ENCODE results near the gene TREX2.

Gene TREX2

DNA sequence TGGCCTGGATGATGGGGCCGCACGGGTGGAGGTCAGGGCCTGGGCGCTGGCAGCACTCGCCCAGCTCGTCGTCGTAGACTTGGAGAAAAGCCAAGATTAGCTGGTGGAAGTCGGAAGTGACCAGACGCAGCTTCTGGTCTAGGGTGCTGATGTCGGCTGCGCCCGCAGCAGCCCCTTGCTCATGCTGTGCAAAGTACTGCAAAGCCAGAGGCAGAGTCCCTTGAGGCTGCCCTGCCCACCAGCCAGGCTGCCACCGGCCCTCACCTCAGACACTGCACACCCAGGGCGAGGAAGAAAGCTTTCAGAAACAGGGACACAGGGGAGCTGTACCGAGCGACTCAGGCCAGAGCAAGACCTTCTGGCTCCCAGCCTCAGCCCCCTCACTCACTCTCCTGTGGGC, 9.7 kb upstream of the TREX2 start:
- DNase-seq (ENCODE audit: low read depth) = no peak

DNA sequence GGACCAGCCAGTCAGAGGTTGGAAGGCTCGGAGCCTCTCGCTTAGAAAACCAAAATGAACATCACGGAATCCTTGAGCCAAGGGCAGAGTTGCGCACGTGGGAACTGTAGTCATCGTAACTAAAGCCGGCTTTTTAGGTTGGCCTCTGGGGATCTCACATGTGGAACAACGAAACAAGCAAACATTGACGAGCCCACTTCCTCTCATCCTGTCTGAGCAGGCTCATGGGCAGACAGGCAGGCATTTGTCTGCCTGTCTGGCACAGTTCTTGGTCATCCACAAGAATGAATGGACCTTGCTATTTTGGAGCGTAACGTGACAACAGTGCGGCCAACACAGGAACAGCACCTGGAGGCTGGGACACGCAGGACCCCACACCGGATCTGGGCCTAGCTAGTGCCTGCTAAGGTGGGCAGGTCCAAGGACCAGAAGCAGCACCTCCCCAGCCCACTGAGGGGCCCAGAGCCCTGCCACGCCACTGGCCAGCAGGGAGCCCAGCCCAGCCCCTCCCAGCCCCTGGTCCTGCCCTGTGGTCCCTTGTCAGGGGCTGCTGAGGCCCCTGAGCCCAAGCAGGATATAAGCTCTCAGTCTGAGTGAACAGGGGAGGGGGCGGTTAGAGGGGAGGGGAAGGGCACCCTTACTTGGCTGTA, 9.2 kb upstream of the TREX2 start:
- DNase-seq (ENCODE audit: low read depth) = no peak

DNA sequence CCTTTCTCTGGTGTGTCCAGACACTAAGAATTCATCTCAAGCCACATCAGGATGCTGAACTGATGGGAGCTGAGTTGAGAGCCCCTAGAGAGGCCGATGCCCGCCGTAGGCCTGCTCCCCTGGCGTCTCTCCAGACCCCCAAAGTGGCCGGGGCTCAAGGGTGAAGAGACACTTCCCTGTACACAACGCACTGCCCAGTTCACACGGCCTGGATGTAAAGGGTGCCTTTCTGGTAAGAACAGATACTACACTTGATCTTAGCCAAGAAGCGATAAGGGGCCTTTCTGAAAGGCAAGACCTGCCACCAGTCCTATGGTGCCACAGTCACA, 5.1 kb upstream of the TREX2 start:
- no peak for DNase-seq (ENCODE audit: low read depth)

DNA sequence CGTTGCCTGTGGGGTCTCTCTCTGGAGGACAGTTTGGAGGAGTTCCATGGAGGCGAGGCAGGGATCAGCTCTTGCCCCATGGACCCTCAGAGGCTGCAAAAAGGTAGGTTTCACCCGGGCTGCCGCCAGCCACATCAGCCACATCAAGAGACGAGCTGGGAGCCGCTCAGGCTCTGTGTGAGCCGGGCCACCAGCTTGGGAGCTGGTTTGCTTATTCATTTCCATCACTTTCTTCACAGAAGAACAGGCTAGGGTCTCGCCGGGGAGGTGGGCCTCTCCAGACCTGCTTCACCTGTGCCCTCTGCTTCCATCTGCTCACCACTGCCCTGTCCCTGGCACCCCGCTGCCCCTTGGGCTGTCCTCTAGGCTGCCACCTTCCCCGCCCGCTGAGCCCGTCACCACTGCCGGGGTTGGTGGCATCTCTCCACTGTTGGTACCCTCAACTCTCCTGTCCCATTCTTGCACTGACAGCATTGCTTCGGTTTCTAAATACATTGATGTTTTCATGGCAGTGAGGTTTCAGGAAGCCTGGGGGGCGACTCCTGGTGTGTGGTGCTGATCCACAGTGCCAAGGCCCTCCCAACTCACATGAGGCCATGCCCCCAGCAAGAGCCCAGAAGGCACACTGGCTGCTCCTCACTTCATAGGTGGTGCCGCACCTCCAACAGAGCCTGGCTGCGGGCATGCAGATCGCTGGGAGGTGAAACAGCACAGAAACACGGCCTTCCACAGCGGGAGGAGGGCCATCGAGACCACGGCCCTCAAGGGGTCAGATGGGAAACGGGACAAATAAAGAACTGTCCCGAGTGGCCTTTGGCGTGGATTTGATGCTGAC, 4.5 kb upstream of the TREX2 start:
- no peak for DNase-seq (ENCODE audit: low read depth)

DNA sequence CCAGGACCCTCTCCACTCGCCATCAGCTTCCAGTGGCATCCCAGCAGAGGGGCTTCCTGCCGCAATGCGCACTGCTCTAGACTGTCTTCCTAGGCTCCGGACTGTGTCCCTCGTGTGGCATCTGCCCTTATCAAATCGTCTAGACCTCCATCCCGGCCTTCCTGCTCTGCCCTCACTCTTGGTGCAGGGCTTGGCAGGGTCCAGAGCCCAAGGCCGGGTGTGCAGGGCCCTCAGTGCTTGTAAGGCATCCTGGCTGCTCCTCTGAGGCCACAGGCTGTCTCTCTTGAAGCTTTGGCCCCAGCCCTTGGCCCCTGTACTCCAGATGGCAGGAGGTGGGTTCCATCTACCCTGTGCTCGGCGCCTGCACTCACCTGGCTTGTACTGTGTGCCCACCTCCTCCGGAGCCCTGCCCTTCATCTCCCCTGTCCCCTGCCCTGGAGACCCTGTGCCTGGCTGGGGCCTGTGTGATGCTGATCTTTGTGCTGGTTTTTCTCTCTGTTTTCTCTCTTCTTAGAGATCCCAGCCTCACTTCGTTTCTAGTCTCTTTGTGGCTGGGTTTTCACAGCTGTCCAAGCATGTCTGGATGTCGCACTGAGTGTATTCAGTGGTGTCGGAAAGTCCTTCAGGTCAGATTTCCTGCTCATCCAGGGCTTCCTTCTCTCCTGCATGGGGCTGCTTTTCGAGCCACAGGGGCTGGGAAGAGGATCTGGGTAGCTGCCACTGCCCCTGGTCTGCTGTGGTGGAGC, 3.7 kb upstream of the TREX2 start:
- DNase-seq (ENCODE audit: low read depth) = no peak

DNA sequence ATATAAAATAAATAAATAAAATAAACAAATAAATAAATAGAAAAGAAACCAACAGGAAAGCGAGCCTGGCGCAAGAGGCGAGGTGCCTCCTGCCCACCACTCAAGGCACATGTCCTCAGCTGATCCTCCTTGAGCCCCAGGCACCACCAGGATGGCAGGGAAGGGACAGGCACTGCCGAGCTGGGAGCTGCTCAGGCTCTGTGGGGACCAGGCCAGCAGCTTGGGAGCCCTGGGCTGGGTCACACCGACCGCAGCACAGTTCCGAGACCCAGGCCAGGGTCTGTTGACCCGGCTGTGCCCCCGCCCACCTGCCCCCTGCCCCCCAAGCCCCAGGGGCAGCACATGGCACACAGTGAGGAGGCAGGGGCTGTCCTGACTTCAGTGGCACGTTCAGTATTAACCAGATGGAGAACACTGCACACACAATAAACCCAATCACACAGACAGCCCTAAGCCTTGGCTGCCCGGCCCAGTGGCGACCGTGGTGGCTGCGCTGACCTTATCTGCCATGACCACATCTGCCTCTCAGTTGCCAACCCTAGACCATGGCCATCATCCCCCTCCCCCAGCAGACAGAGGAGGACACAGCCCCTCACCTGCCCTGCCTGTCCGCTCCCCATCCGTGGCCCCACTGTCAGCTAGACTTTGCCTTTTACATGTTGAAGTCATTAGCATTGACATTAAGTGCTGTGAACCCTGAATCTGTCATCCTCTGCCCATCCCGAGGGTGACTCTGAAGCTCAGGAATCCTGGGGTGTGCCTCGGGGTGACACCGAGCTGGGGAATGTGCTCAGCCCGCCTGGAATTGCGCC, 2.9 kb upstream of the TREX2 start:
- DNase-seq (ENCODE audit: low read depth) = no peak

DNA sequence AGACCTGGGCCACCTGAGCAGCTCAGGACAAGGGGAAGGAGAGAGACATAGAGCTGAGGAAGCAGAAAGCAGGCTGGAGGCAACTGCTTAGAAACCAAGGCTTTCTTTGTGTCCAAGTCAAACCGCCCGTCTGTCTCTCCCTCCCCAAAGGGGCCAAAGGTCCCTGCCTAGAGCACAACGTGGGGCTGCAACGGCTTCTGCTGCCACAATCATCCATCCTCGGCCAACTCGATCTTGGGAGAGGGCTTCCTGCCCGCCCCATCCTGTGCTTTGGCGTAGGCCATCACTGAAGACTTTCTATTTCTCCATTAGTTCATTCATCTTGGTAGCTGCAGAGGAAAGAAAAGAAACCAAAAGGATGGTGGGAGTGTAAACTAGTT, 1.7 kb upstream of the TREX2 start:
- DNase-seq (ENCODE audit: low read depth) = no peak

DNA sequence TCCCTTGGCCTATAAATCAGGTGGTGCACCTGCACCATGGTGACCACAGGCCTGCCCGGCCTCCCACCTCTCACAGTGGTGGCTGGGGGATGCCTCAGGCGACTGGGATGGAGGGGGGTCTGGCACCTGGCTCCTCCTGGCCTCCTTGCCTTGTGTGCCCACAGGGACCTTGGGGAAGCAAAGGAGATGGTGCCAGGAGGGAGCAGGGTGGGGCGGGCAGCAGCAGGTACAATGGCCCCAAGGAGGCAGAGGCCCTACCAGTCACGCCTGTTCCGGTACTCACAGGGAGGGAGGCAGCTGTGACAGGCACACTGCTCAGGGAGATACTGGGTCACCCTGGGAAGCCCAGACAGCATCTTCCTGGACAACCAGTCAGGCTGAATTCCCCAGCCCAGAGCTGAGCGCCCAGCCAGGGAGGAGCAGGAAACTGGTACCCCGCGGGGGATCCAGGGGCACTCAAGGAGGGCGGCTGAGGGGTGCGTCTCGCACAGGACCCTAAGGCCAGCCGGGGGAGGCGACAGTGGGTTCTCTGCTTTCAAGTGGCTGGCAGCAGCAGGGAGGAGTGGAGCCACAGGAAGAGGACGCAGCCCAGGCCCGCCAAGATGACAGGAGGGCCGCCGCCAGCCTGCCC, 1.2 kb upstream of the TREX2 start:
- no peak for DNase-seq (ENCODE audit: low read depth)

DNA sequence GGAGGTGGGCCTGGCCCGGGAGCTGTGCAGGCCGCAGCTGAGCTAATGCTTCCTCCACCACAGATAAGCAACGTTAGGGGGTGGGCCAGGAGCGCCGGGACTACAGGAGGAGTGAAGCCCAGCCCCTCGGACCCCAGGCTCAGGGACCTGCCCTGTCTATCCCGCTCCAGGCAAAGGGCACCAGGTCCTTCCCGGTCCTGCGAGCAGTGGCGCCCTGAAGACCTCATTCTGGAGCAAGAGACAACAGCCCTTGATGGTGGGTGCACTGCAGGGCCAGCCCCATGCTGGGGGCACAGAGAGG, 730 bp upstream of the TREX2 start:
- DNase-seq (ENCODE audit: low read depth) = no peak

DNA sequence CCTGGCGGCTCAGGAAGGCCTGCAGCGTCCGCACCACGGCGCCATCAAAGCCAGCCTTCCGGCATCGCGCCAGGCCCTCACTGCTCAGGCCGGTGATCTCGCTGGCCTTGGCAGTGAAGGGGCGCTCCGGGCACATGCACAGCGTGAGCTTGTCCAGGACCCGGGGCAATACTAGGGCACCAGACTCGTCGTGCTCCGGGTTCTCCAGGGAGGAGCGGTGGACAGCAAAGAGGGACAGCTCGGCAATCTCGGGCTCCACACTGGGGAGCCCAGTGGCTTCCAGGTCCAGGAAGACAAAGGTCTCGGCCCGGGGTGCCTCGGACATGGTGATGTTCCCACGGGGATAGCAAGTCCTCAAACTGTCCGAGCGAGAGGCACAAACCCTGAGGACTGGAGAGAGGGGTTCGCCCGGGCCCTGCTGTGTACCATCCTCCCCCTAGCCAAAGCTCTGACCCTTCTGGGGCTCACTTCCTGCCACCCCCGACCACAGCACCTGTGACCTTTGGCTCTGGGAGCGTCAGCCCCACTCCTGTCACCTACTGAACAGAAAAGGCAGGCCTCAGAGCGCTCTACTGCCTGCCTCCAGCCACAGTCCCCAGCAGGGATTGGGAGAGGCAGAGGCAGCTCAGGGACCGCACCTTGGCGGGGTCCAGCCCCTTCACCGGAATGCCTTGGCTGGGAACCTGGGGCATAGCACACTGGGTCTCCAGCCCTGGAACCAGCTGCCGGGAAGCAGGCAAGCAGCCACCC, 575 bp downstream of the TREX2 start:
- no peak for DNase-seq (ENCODE audit: low read depth)

DNA sequence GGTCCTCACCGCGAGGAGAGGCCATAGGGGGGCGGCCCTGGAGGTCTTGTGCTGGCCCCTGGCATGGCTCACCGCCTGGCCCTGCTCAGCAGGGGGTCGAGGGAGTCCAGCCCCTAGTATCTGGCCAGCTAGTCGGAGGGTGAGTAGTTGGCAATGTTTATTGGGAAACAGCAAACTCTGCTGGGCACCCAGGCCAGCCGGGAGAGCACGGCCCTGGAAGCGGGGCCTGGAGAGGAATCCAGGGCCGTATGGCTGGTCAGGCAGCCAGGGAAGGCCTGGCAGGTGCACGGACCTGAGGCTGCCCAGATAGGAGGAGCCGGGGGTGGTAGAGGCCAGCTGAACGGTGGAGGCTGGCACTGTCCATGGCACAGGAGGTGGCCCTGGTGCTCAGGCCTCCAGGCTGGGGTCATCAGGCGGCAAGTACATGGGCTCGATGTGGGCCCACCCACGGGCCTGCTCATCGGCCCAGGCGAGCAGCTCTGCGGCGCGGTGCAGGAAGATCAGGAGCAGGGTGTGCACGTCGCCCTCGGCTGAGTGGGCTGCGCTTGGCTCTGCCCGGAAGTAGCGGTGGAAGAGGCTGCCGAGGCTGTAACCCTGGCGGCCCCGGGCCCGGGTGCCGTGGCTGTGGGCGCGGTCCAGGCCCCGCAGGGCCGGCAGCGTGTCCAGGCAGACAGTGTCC, 1.4 kb downstream of the TREX2 start:
- DNase-seq (ENCODE audit: low read depth) = no peak

DNA sequence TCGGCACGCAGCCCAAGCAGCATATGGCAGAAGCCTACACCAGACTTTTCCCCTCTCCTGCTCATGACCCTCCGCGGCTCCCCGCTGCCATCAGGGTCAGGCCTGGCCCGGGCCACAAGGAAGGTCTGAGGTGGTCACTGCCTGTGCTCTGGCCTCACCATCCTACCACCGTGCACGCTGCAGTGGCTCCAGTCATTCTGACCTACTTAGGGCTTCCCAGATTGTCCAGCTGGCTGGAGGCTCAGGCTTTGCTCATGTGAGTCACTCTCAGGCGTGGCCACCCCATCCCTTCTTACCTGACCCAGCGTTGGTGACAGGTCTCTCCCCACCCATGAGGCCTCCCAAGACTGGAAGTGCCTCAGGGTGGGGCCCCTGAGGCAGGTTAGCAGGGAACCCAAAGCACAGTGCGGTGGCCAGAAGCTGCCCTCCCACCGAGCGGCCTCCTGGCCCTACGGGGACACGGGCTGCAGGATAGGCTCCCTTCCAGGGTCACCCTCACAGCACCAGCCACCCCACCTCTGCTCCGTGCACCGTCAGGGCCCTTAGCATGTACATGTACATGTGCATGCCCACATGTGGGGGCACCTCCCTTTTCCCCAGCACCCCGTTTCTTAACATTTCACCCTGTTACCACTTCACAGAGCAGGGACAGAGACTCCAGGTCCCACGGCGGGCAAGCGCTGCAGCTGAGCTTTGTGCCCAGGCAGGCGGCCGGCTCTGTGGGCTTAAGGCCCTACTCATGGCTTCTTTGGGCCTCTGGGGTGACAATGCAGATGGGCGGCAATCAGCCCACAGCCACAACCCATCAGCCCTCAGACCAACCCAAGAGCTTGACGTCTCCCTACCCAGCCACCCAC, 2.2 kb downstream of the TREX2 start:
- no peak for DNase-seq (ENCODE audit: low read depth)

DNA sequence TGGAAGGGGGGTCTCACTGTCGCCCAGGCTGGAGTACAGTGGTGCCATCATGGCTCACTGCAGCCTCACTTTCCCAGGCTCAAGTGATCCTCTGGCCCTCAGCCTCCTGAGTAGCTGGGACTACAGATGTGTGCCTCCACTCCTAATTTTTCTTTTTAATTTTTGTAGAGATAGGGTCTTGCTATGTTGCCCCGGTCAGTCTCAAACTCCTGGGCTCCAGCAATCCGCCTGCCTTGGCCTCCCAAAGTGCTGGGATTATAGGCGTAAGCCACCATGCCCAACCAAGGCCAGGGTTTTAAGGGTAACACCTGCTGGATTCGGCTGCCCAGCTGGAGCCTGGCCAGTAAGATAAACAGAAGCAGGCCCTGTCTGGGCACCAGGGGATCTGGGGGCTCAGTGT, 3.4 kb downstream of the TREX2 start:
- no peak for DNase-seq (ENCODE audit: low read depth)

DNA sequence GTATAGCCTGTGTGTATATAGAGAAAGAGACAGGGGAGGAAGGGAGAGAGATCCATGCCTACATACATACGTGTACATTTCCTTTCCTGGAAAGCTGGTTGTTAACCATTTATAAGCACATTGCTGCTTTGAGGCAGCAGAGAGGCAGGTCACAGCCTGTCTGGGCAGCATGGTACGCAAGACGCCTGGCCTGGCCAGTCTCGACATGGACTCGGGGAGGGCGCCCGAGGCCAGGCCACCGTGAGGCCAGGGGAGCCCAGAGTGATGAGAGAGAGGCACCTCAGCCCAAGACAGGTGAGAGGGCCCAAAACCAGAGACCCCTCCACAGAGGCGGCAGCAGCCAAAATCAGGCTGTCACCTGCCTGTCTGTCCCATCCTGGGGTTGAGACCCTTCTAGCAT, 3.9 kb downstream of the TREX2 start:
- DNase-seq (ENCODE audit: low read depth) = no peak

DNA sequence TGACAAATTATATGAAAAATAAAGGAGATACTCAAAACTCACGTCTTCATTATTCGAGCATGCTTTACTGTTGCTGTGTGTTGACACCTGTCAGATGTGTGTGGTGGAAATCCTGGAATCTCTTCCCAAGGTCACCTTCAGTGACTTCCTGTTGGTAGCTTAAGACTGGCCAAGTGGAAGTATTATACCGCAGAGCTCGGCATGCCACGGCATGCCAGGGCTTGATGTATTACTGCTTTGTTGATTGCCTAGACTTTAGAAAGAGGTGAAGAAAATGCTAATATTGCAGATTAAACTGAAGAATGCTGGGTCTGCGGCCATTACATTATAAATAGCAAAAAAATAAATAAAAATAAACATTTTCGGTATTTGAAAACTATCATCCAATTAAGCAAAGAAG, 4.6 kb downstream of the TREX2 start:
- no peak for DNase-seq (ENCODE audit: low read depth)

DNA sequence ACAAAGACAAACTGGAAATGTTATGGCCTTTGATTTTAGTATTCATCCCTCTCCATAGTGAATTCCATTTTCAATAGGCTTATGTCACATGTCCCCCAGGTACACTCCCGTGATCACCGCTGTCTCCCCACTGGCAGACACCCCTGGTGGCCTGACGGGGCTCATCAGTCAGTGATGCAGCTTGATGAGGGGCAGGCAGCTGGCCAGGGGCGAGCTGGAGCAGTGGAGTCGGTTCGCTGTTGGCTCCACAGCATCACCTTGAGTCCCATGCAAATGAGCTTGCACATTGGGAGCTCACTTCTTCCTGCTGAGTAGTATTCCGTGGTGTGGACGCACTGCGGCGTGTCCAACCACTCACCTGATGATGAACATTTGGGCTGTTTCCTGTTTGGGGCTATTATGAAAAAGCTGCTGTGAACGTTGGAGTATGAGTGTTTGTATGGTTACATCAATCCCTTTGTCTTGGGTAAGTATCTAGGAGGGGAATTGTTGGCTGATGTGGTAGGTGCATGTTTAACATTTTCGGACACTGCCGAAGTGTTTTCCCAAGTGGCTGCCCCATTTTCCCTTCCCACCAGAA, 5.2 kb downstream of the TREX2 start:
- DNase-seq (ENCODE audit: low read depth) = no peak

DNA sequence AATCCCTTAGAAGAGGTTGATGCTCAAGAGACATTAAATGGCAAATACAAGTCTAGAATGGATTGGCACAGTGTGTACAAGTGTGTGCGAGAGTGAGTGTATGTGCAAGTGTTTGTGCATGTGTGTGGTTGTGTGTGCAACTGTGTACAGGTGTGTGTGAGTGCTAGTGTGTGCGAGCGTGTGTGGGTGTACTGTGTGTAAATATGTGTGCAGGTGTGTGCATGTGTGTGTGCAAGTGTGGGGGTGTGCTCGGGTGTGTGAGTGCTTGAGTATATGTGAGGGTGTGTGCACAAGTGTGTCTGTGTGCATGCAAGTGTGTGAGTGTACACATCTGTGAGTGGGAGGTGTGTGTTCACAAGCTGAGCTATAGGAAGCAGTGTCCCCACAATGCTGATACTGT, 5.9 kb downstream of the TREX2 start:
- DNase-seq (ENCODE audit: low read depth) = no peak

DNA sequence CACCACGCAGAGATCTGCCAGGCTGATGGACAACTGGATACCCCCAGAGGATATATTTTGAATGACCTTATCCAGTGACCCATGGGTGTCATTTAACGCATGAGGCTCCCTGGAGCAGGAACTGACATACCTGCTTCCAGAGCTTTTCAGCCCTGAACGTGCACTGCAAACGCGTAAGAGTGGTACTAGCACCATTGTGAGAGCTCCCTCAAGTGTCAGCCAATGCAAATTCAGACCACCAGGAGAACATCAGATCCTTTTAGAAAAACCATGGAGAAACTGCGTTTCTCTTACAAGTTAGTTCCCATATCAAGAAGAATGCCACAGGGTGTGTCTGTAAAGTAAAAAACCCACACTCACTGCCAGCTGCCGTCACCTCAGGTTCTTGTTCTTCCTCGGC, 7.3 kb downstream of the TREX2 start:
- no peak for DNase-seq (ENCODE audit: low read depth)

DNA sequence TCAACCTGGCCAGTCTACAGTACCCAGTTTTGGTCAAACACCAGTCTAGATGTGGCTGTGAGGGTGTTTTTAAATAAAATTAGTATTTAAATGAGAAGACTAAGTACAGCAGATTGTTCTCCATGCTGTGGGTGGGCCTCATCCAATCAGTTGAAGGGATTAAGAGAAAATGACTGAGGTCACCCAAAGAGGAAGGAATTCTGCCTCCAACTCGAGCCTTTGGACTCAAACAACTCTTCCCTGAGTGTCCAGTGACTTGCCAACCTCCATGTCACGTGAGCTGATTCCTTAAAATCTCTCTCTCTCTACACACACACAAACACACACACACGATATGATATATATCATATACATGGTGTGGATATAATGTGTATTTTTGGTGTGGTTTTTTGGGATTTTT, 10.0 kb downstream of the TREX2 start:
- DNase-seq (ENCODE audit: low read depth) = no peak

DNA sequence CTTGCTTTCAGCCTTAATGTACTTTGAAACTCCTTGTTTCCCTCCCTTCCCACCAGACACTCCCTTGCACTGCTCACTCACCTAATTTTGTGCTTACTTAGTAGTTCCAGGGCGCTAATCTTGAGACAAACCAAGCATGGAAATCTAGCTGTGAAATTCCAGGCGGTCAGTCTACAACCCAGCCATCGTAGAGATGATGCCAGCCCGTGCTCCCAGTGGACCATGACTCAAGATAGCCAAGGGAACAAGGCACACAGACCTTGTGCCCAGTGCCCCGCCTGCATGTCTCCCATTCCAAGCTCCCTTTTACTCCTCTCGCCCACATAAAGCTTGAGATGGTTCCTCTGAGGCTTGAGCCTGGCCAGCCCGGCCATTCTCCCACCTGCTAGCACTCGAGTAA, 11.1 kb downstream of the TREX2 start:
- no peak for DNase-seq (ENCODE audit: low read depth)

Measured in GM04503 (cell line).